Uterus (tissue), 4 donors: ENCODE measurements around the gene MIPEP. TPM values are rescaled to one million over a fixed set of nuclear protein-coding genes. Genes with fewer than 3 reads are reported as not detected.

ENCODE experiments used
- DNase-seq, 2 donors: peaks; one replicate each; pipeline ENCODE4 v3.0.0-alpha.2; 2019 to 2020
- H3K27ac ChIP-seq, 2 donors: fragments of 200-600 bp; sonication (generic); 1 replicate in 1 of 2; 2 replicates in 1 of 2; pipeline ENCODE4 v1.5.1; 2016 to 2018
- H3K27me3 ChIP-seq, 2 donors: fragments of 200-600 bp; sonication (generic); one replicate each; pipeline ENCODE4 v1.5.1; 2018 to 2019; ENCODE audit warnings: control low read depth in 1 of 2
- H3K36me3 ChIP-seq, 2 donors: fragments of 200-600 bp; sonication (generic); one replicate each; pipeline ENCODE4 v1.5.1; 2019; ENCODE audit warnings: control low read depth in 1 of 2
- H3K4me1 ChIP-seq, 2 donors: fragments of 200-600 bp; sonication (generic); one replicate each; pipeline ENCODE4 v1.5.1; 2018 to 2019; ENCODE audit warnings: control low read depth in 1 of 2
- H3K4me3 ChIP-seq, 2 donors: fragments of 200-600 bp; sonication (generic); 1 replicate in 1 of 2; 2 replicates in 1 of 2; pipeline ENCODE4 v1.5.1; 2018 to 2019; ENCODE audit warnings: mild to moderate bottlenecking in 1 of 2
- H3K9me3 ChIP-seq, 2 donors: fragments of 200-600 bp; sonication (generic); one replicate each; pipeline ENCODE4 v1.5.1; 2019; ENCODE audit warnings: control low read depth in 1 of 2
- CTCF ChIP-seq, 4 experiments: fragments of 200-600 bp in 2 of 4; fragments of 450-650 bp in 2 of 4; sonication (generic) in 2 of 4; IDR thresholded peaks; one replicate each; pipeline ENCODE4 v1.5.1; 2016 to 2019; ENCODE audit warnings: antibody characterized with exemption in 4 of 4, mild to moderate bottlenecking in 2 of 4, moderate library complexity in 1 of 4
- POLR2A ChIP-seq, 2 donors: fragments of 450-650 bp; IDR thresholded peaks; one replicate each; pipeline ENCODE4 v1.6.1; 2016; ENCODE audit warnings: antibody characterized with exemption in 2 of 2, mild to moderate bottlenecking in 1 of 2, moderate library complexity in 1 of 2
- intact Hi-C: fragments of 100-400 bp; cut with DNase I; formaldehyde crosslinking; loops from one replicate; pipeline ENCODE4 v1.15.1; 2023; ENCODE audit warnings: low total_unique reads
- total RNA-seq, 4 donors: library from RNA; depleted of rRNA in 3 of 4; stranded (reverse); fragments of >200 nt in 3 of 4; gene quantifications; one replicate each; pipeline versions ENCODE4 v1.1.0 to v1.2.4, GENCODE V29; 2014 to 2023
- donor health status: DM: yes; HTN: yes; CAD: no.

Gene MIPEP
- total RNA-seq, 4 donors from 2014 or later, result 0.77 to 31.5 (median 19.3) TPM

- no peaks in the 10 kb centered on the region for H3K36me3 ChIP-seq
- no peak overlapping the region for H3K27ac ChIP-seq
- intact Hi-C loops, result no loop called here
- no peaks in the 10 kb centered on the region for H3K9me3 ChIP-seq
- TF ChIP-seq CTCF (IDR thresholded peaks at IDR 0.05) (no peak), POLR2A (IDR thresholded peaks at IDR 0.05) (no peak)
- H3K4me1 ChIP-seq, result no peaks in the 10 kb centered on the region
- H3K27me3 ChIP-seq, result no peaks in the 10 kb centered on the region
- no peak overlapping the region for H3K4me3 ChIP-seq
- DNase-seq, result no peak
Observed at GRCh38 chr13:23851106-23851505, 38.1 kb downstream of the MIPEP start.

- intact Hi-C loops, result no loop called here
- no peaks in the 10 kb centered on the region for H3K36me3 ChIP-seq
- H3K27ac ChIP-seq, result no peak overlapping the region
- TF ChIP-seq CTCF (IDR thresholded peaks at IDR 0.05), result no peak
- TF ChIP-seq POLR2A (IDR thresholded peaks at IDR 0.05), result no peak
- no peaks in the 10 kb centered on the region for H3K27me3 ChIP-seq
- no peak for DNase-seq
- H3K9me3 ChIP-seq, result no peaks in the 10 kb centered on the region
- H3K4me1 ChIP-seq, result no peaks in the 10 kb centered on the region
- no peak overlapping the region for H3K4me3 ChIP-seq
Observed at GRCh38 chr13:23850134-23850533, 39.1 kb downstream of the MIPEP start.

- DNase-seq, result no peak
- H3K4me1 ChIP-seq, result no peaks in the 10 kb centered on the region
- intact Hi-C loops, result no loop called here
- no peak for TF ChIP-seq POLR2A (IDR thresholded peaks at IDR 0.05)
- TF ChIP-seq CTCF (IDR thresholded peaks at IDR 0.05), result no peak
- no peaks in the 10 kb centered on the region for H3K9me3 ChIP-seq
- no peak overlapping the region for H3K4me3 ChIP-seq
- no peaks in the 10 kb centered on the region for H3K36me3 ChIP-seq
- no peak overlapping the region for H3K27ac ChIP-seq
- no peaks in the 10 kb centered on the region for H3K27me3 ChIP-seq
Observed at GRCh38 chr13:23849670-23850069, 39.5 kb downstream of the MIPEP start.

GRCh38 chr13:23848646-23849141 lies 40.5 kb downstream of the MIPEP start:
- no peaks in the 10 kb centered on the region for H3K4me1 ChIP-seq
- H3K27me3 ChIP-seq, result no peaks in the 10 kb centered on the region
- no peaks in the 10 kb centered on the region for H3K36me3 ChIP-seq
- DNase-seq, result no peak
- no peak overlapping the region for H3K27ac ChIP-seq
- no peaks in the 10 kb centered on the region for H3K9me3 ChIP-seq
- intact Hi-C loops, result no loop called here
- no peak overlapping the region for H3K4me3 ChIP-seq
- TF ChIP-seq CTCF (IDR thresholded peaks at IDR 0.05), result no peak

GRCh38 chr13:23848019-23848418 lies 41.2 kb downstream of the MIPEP start:
- no peaks in the 10 kb centered on the region for H3K4me1 ChIP-seq
- no peak for TF ChIP-seq POLR2A (IDR thresholded peaks at IDR 0.05)
- no peak for TF ChIP-seq CTCF (IDR thresholded peaks at IDR 0.05)
- no peaks in the 10 kb centered on the region for H3K27me3 ChIP-seq
- no peaks in the 10 kb centered on the region for H3K9me3 ChIP-seq
- no peak overlapping the region for H3K4me3 ChIP-seq
- H3K36me3 ChIP-seq, result no peaks in the 10 kb centered on the region
- no peak for DNase-seq
- no peak overlapping the region for H3K27ac ChIP-seq
- intact Hi-C loops, result no loop called here
